Cerebellar cortex (tissue), 1 donor: Measurements from ENCODE around the gene CDC37L1.

Experiments used
- DNase-seq: peaks from one replicate; pipeline ENCODE4 v3.0.0-alpha.2; 2015; ENCODE audit warnings: low spot score

Gene CDC37L1

GRCh38 chr9:4714266-4715016, 35.1 kb downstream of the CDC37L1 start:
- DNase-seq = no peak

- DNase-seq = no peak
Measured at GRCh38 chr9:4716163-4716562, 36.8 kb downstream of the CDC37L1 start.

- DNase-seq = no peak
Measured at GRCh38 chr9:4717815-4718214, 38.4 kb downstream of the CDC37L1 start.

GRCh38 chr9:4718911-4719310, 39.5 kb downstream of the CDC37L1 start:
- no peak for DNase-seq

- no peak for DNase-seq
Measured at GRCh38 chr9:4721736-4722135, 42.4 kb downstream of the CDC37L1 start.

GRCh38 chr9:4725706-4726442, 46.5 kb downstream of the CDC37L1 start:
- no peak for DNase-seq

- DNase-seq = no peak
Measured at GRCh38 chr9:4727593-4727992, 48.2 kb downstream of the CDC37L1 start.

GRCh38 chr9:4732890-4733289, 53.5 kb downstream of the CDC37L1 start:
- no peak for DNase-seq

GRCh38 chr9:4734150-4734549, 54.8 kb downstream of the CDC37L1 start:
- DNase-seq = no peak

- no peak for DNase-seq
Measured at GRCh38 chr9:4738866-4739586, 59.7 kb downstream of the CDC37L1 start.

- no peak for DNase-seq
Measured at GRCh38 chr9:4739587-4740387, 60.4 kb downstream of the CDC37L1 start.

GRCh38 chr9:4740388-4740637, 60.9 kb downstream of the CDC37L1 start:
- peak; percentile 38 for DNase-seq

GRCh38 chr9:4740638-4741364, 61.4 kb downstream of the CDC37L1 start, which contains the start of gene AK3:
Gene AK3 (minus strand): TSS chr9:4741202. CDS start chr9:4741087, 115 bp downstream.
- DNase-seq = peak; percentile 77

- DNase-seq = peak; percentile 75
Measured at GRCh38 chr9:4741365-4742089, 62.2 kb downstream of the CDC37L1 start.

- DNase-seq = no peak
Measured at GRCh38 chr9:4742246-4742645, 62.9 kb downstream of the CDC37L1 start.

GRCh38 chr9:4743131-4743875, 63.9 kb downstream of the CDC37L1 start:
- no peak for DNase-seq

GRCh38 chr9:4746278-4747030, 67.1 kb downstream of the CDC37L1 start:
- DNase-seq = no peak

GRCh38 chr9:4748612-4749011, 69.2 kb downstream of the CDC37L1 start:
- no peak for DNase-seq

- peak; percentile 65 for DNase-seq
Measured at GRCh38 chr9:4750023-4750673, 70.8 kb downstream of the CDC37L1 start.
